Head of caudate nucleus (tissue), 42 donors: ENCODE results near the gene SLC9A3.

ENCODE experiments used
- DNase-seq, 42 donors: peaks; one replicate each; pipeline versions ENCODE4 v3.0.0 to v3.0.0-alpha.2; 2020 to 2021; ENCODE audit warnings: mixed read lengths in 7 of 42
- intact Hi-C: fragments of 100-400 bp; cut with DNase I; formaldehyde crosslinking; loops from one replicate; pipeline ENCODE4 v1.15.0; 2022

The SLC9A3 gene

GRCh38 chr5:485113-485945 lies 38.9 kb downstream of the SLC9A3 start:
- DNase-seq = no peak
- intact Hi-C loops = no loop called here

GRCh38 chr5:484556-484955 lies 39.7 kb downstream of the SLC9A3 start:
- intact Hi-C loops = no loop called here
- DNase-seq = no peak

- no peak for DNase-seq
- intact Hi-C loops = no loop called here
Observed at GRCh38 chr5:483434-484140, 40.7 kb downstream of the SLC9A3 start.

GRCh38 chr5:483011-483410 lies 41.2 kb downstream of the SLC9A3 start:
- DNase-seq = no peak
- intact Hi-C loops = no loop called here

GRCh38 chr5:482506-482905 lies 41.7 kb downstream of the SLC9A3 start:
- DNase-seq = no peak
- intact Hi-C loops = no loop called here

- intact Hi-C loops = no loop called here
Observed at GRCh38 chr5:482021-482420, 42.2 kb downstream of the SLC9A3 start.

GRCh38 chr5:481347-481746 lies 42.9 kb downstream of the SLC9A3 start:
- no peak for DNase-seq
- intact Hi-C loops = no loop called here

More at GRCh38 chr5:482021-482420, 42.2 kb downstream of the SLC9A3 start:
- DNase-seq = no peak

GRCh38 chr5:479566-480319 lies 44.5 kb downstream of the SLC9A3 start:
- DNase-seq = no peak
- intact Hi-C loops = loop anchor here (5.0 to 10.0 kb wide), 2 partner anchors 138 to 415 kb away; partner anchors contain the start of genes BRD9 and TRIP13

GRCh38 chr5:478982-479535 lies 45.2 kb downstream of the SLC9A3 start:
- no peak for DNase-seq
- intact Hi-C loops = loop anchor here (5.0 to 10.0 kb wide), 2 partner anchors 138 to 416 kb away; partner anchors contain the start of genes BRD9 and TRIP13

GRCh38 chr5:478369-478981 lies 45.8 kb downstream of the SLC9A3 start:
- intact Hi-C loops = loop anchor here (5.0 to 10.0 kb wide), 2 partner anchors 139 to 416 kb away; partner anchors contain the start of genes BRD9 and TRIP13
- DNase-seq = no peak

- intact Hi-C loops = loop anchor here (5.0 to 10.0 kb wide), 2 partner anchors 139 to 417 kb away; partner anchors contain the start of genes BRD9 and TRIP13
- no peak for DNase-seq
Observed at GRCh38 chr5:477871-478270, 46.4 kb downstream of the SLC9A3 start.

- intact Hi-C loops = loop anchor here (5.0 to 10.0 kb wide), 2 partner anchors 140 to 418 kb away; partner anchors contain the start of genes BRD9 and TRIP13
- no peak for DNase-seq
Observed at GRCh38 chr5:477247-477646, 47.0 kb downstream of the SLC9A3 start.

- intact Hi-C loops = loop anchor here (5.0 to 10.0 kb wide), 2 partner anchors 141 to 418 kb away; partner anchors contain the start of genes BRD9 and TRIP13
- DNase-seq = no peak
Observed at GRCh38 chr5:476814-477175, 47.5 kb downstream of the SLC9A3 start.

GRCh38 chr5:476102-476813 lies 48.0 kb downstream of the SLC9A3 start:
- intact Hi-C loops = loop anchor here (5.0 to 10.0 kb wide), 2 partner anchors 141 to 419 kb away; partner anchors contain the start of genes BRD9 and TRIP13
- DNase-seq = no peak

GRCh38 chr5:475704-476101 lies 48.5 kb downstream of the SLC9A3 start:
- no peak for DNase-seq
- intact Hi-C loops = loop anchor here (5.0 to 10.0 kb wide), 2 partner anchors 142 to 419 kb away; partner anchors contain the start of genes BRD9 and TRIP13

- DNase-seq = no peak
- intact Hi-C loops = loop anchor here (5.0 to 10.0 kb wide), 2 partner anchors 142 to 420 kb away; partner anchors contain the start of genes BRD9 and TRIP13
Observed at GRCh38 chr5:474840-475661, 49.2 kb downstream of the SLC9A3 start.
